Natural killer cell treated with Interleukin-12 subunit alpha and Interleukin-12 subunit beta and Interleukin-15 and Interleukin-18, amount 100 ng/mL, for 72 hours (primary cell): ENCODE data around the gene CENPH. TPM values are rescaled to one million over a fixed set of nuclear protein-coding genes. Genes with fewer than 3 reads are reported as not detected.
"Not testable (repeated sequence)": the region's sequence is repeated elsewhere in the genome, so short reads cannot be mapped to it uniquely, and the experiment has no call there.

ENCODE experiments used
- ATAC-seq, 2 donors: fragments of 150-1000 bp; cut with Tn5 transposase in 1 of 2; sonication (Bioruptor Pico), chemical (Tn5 transposase) in 1 of 2; 2 replicates each; pipeline ENCODE4 v1.10.0; 2021
- DNase-seq: peaks from one replicate; pipeline ENCODE4 v3.0.0; 2022; ENCODE audit warnings: low spot score
- H3K27ac Mint-ChIP-seq, 2 donors: 1 replicate in 1 of 2; 2 replicates in 1 of 2; pipeline ENCODE4 v1.8.0; 2022; ENCODE audit warnings: mixed read lengths in 2 of 2, mild to moderate bottlenecking in 1 of 2, moderate library complexity in 1 of 2
- H3K27me3 Mint-ChIP-seq, 2 donors: 1 replicate in 1 of 2; 2 replicates in 1 of 2; pipeline ENCODE4 v1.8.0; 2022; ENCODE audit warnings: mixed read lengths in 2 of 2
- H3K36me3 Mint-ChIP-seq: one replicate; pipeline ENCODE4 v1.8.0; 2022; ENCODE audit warnings: mixed read lengths
- H3K4me1 Mint-ChIP-seq, 2 donors: 1 replicate in 1 of 2; 2 replicates in 1 of 2; pipeline ENCODE4 v1.8.0; 2022; ENCODE audit warnings: low read depth in 2 of 2, mixed read lengths in 2 of 2, mild to moderate bottlenecking in 1 of 2
- H3K4me3 Mint-ChIP-seq: one replicate; pipeline ENCODE4 v1.8.0; 2022; ENCODE audit warnings: mixed read lengths
- H3K9me3 Mint-ChIP-seq: 2 replicates; pipeline ENCODE4 v1.8.0; 2022; ENCODE audit warnings: mixed read lengths
- total RNA-seq, 2 donors: library from RNA; stranded (reverse); gene quantifications; one replicate each; pipeline ENCODE4 v1.2.3, GENCODE V29; 2022

Gene CENPH
- total RNA-seq: 10 to 100 TPM; 17.1 to 34.9 TPM

DNA sequence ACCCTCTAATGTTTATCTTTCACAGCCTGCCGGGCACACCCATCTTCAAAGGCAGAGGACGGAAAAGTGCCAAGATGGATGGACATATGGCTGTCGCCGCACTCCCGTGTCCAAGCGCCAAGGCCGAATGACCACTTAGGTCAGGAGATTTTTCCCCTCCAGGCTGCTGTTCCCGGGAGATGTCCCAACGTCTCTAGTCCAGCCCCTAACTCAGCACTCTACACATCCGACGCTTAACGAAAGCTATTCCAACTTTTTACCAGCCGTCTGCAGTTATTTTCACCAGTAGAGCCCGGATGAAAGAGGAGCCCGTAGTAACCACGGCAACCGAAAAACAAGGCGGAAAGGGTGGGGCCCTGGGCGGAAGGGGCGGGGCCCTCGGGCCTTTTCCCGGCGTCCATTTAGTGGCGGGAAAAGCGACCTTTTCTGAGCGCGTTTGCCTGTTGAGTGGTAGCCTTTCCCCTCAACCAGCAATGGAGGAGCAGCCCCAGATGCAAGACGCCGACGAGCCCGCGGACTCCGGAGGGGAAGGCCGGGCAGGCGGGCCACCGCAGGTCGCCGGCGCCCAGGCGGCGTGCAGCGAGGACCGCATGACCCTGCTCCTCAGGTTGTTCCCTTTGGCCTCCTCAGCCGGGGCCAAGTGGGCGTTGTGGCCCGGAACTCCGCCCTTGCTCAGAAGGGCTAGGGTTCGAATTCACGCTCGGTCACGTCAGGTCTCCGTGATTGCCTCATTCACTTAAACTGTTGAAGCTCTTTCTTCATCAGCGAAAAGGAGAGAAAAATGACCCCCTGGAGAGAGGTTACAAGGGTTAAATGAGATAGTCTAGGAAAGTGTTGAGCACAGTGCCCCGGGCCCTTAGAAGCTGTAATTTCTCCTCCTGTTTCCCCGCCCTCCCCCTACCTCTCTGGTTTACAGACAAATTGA is at the start of gene CENPH:
CENPH (plus strand) TSS at position 422 of the 925 bp plus-strand sequence; CDS start at position 474, 52 bp downstream.
- no peaks in the 10 kb centered on the region for H3K27me3 Mint-ChIP-seq
- peak; percentile 92 for DNase-seq
- H3K27ac Mint-ChIP-seq: peak within 1 kb of the TSS; percentile 91 to 92
- peak within 1 kb of the TSS; percentile 91 for H3K4me3 Mint-ChIP-seq
- H3K4me1 Mint-ChIP-seq: peaks cover 9 to 12% of the 10 kb centered on the region in 2 donors
- peak; percentile 95 to 96 for ATAC-seq
- H3K36me3 Mint-ChIP-seq: no peaks in the 10 kb centered on the region
- no peaks in the 10 kb centered on the region for H3K9me3 Mint-ChIP-seq

- not testable (repeated sequence) for H3K4me1 Mint-ChIP-seq, H3K27me3 Mint-ChIP-seq, H3K27ac Mint-ChIP-seq, DNase-seq, H3K4me3 Mint-ChIP-seq, H3K9me3 Mint-ChIP-seq, H3K36me3 Mint-ChIP-seq, ATAC-seq
These were observed 49.1 kb upstream of the CENPH start for GRCh38 chr5:69140239-69140638.

- Mint-ChIP-seq H3K27ac (no peak overlapping the region), H3K36me3 (no peaks in the 10 kb centered on the region), H3K9me3 (no peaks in the 10 kb centered on the region), H3K4me3 (no peak overlapping the region), H3K4me1 (no peaks in the 10 kb centered on the region), H3K27me3 (no peaks in the 10 kb centered on the region)
- no peak for DNase-seq
- no peak for ATAC-seq
These were observed 48.6 kb upstream of the CENPH start for GRCh38 chr5:69140827-69141226.

DNA sequence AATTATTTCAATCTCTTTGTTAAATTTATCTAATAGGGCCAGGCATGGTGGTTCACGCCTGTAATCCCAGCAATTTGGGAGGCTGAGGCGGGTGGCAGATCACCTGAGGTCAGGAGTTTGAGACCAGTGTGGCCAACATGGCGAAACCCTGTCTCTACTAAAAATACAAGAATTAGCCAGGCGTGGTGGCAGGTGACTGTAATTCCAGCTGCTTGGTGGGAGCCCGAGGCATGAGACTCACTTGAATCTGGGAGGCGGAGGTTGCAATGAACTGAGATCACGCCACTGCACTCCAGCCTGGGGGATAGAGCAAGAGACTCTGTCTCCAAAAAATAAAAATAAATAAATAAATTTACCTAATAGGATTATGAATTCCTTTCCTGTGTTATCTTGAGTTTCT is 40.8 kb upstream of the CENPH start:
- not testable (repeated sequence) for H3K36me3 Mint-ChIP-seq, H3K27me3 Mint-ChIP-seq, H3K9me3 Mint-ChIP-seq, ATAC-seq, H3K4me3 Mint-ChIP-seq, H3K4me1 Mint-ChIP-seq, H3K27ac Mint-ChIP-seq, DNase-seq

GRCh38 chr5:69148981-69149675 is 40.3 kb upstream of the CENPH start:
- Mint-ChIP-seq H3K27ac (no peak overlapping the region), H3K36me3 (no peaks in the 10 kb centered on the region), H3K4me1 (no peaks in the 10 kb centered on the region), H3K9me3 (no peaks in the 10 kb centered on the region), H3K27me3 (no peaks in the 10 kb centered on the region), H3K4me3 (no peak overlapping the region)
- ATAC-seq: no peak
- no peak for DNase-seq

GRCh38 chr5:69149676-69150010 is 39.7 kb upstream of the CENPH start:
- DNase-seq (no peak), ATAC-seq (no peak)
- Mint-ChIP-seq H3K27me3 (no peaks in the 10 kb centered on the region), H3K4me1 (no peaks in the 10 kb centered on the region), H3K36me3 (no peaks in the 10 kb centered on the region), H3K9me3 (no peaks in the 10 kb centered on the region), H3K4me3 (no peak overlapping the region), H3K27ac (no peak overlapping the region)

DNA sequence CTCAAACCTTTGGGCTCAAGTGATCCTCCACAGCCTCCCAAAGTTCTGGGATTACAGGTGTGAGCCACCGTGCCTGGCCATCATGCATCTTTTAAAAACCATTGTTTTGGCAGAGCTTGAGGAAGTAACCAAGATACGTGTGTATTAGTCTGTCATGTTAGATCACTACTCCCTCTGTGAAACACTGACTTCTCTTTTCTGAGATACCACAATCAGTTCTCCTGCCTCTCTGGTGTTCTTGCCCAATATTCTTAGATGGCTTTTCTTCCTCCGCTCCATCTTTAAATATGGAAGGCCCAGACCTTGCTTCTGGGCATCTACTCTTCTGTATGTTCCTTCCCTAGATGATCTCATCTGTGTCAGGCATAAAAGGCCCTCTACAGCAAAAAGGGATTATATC is 36.7 kb upstream of the CENPH start:
- no peaks in the 10 kb centered on the region for H3K4me1 Mint-ChIP-seq
- H3K9me3 Mint-ChIP-seq: no peaks in the 10 kb centered on the region
- ATAC-seq (no peak), DNase-seq (no peak)
- H3K27ac Mint-ChIP-seq: no peak overlapping the region
- H3K4me3 Mint-ChIP-seq: no peak overlapping the region
- H3K27me3 Mint-ChIP-seq: no peaks in the 10 kb centered on the region
- H3K36me3 Mint-ChIP-seq: no peaks in the 10 kb centered on the region

GRCh38 chr5:69156456-69156855 is 32.9 kb upstream of the CENPH start:
- Mint-ChIP-seq H3K36me3 (no peaks in the 10 kb centered on the region), H3K4me3 (no peak overlapping the region), H3K9me3 (no peaks in the 10 kb centered on the region), H3K4me1 (no peaks in the 10 kb centered on the region), H3K27me3 (no peaks in the 10 kb centered on the region), H3K27ac (no peak overlapping the region)
- DNase-seq: no peak
- no peak for ATAC-seq

DNA sequence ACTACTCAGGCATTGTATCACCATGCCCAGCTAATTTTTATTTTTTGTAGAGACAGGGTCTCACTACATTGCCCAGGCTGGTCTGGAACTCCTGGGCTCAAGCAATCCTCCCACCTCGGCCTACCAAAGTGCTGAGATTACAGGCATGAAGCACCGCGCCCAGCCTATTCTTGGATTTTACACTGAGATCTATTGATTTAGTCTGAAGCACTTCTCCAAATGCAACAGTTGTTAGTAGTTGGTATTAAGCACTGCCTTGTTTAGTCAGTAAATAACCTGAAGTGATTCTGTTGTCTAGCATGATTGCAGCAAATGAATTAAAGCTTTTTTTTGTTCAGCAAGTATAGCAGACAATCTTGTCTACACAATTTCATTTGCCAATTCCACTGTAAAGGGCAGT is 31.3 kb upstream of the CENPH start:
- no peaks in the 10 kb centered on the region for H3K27me3 Mint-ChIP-seq
- no peak overlapping the region for H3K27ac Mint-ChIP-seq
- no peaks in the 10 kb centered on the region for H3K9me3 Mint-ChIP-seq
- no peak for ATAC-seq
- no peaks in the 10 kb centered on the region for H3K36me3 Mint-ChIP-seq
- H3K4me3 Mint-ChIP-seq: no peak overlapping the region
- H3K4me1 Mint-ChIP-seq: no peaks in the 10 kb centered on the region
- no peak for DNase-seq

GRCh38 chr5:69160651-69161050 is 28.7 kb upstream of the CENPH start:
- Mint-ChIP-seq H3K4me3 (no peak overlapping the region), H3K27ac (no peak overlapping the region), H3K27me3 (no peaks in the 10 kb centered on the region), H3K4me1 (peaks cover 0 to 2% of the 10 kb centered on the region in 2 donors), H3K9me3 (no peaks in the 10 kb centered on the region), H3K36me3 (no peaks in the 10 kb centered on the region)
- ATAC-seq (no peak), DNase-seq (no peak)

DNA sequence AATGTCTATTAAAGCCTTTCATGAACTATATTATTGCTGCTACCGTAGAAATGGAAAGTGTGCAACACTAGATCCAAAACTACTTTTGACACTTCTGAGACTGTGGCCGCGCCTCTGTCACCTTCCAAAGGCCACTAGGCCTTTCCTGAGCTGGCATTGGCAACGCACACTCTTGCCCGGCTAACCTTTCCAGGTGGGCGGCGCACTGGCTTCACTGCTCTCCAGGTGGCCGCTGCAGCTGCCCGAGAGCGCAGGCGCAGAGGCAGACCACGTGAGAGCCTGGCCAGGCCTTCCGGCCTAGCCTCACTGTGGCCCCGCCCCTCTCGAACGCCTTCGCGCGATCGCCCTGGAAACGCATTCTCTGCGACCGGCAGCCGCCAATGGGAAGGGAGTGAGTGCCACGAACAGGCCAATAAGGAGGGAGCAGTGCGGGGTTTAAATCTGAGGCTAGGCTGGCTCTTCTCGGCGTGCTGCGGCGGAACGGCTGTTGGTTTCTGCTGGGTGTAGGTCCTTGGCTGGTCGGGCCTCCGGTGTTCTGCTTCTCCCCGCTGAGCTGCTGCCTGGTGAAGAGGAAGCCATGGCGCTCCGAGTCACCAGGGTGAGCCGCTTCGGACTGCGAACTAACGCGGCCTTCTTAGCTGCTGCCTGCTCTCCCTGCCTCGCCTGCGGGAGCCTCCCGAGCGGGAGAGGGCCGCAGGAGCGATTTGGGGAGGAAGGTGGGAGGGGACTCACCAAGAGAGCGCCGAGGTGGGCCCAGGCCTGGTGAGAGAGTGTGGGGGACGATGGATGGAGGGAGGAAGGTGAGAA is 22.5 kb upstream of the CENPH start, which contains the start of gene CCNB1:
CCNB1 (plus strand) TSS at position 465 of the 807 bp plus-strand sequence; CDS start at position 578, 113 bp downstream.
- DNase-seq (peak; percentile 99), ATAC-seq (peak; percentile 100)
- Mint-ChIP-seq H3K27ac (peak within 1 kb of the TSS; percentile 90 to 92), H3K36me3 (no peaks in the 10 kb centered on the region), H3K27me3 (no peaks in the 10 kb centered on the region), H3K4me3 (peak within 1 kb of the TSS; percentile 96), H3K9me3 (no peaks in the 10 kb centered on the region), H3K4me1 (peaks cover 19 to 25% of the 10 kb centered on the region in 2 donors)

- Mint-ChIP-seq H3K27ac (peak overlapping the region; percentile 90 to 92), H3K4me3 (peak overlapping the region; percentile 96), H3K4me1 (peaks cover 19 to 25% of the 10 kb centered on the region in 2 donors), H3K27me3 (no peaks in the 10 kb centered on the region), H3K9me3 (no peaks in the 10 kb centered on the region), H3K36me3 (peaks cover 1% of the 10 kb centered on the region)
- DNase-seq (no peak), ATAC-seq (no peak)
These were observed 21.9 kb upstream of the CENPH start for GRCh38 chr5:69167493-69167855.

DNA sequence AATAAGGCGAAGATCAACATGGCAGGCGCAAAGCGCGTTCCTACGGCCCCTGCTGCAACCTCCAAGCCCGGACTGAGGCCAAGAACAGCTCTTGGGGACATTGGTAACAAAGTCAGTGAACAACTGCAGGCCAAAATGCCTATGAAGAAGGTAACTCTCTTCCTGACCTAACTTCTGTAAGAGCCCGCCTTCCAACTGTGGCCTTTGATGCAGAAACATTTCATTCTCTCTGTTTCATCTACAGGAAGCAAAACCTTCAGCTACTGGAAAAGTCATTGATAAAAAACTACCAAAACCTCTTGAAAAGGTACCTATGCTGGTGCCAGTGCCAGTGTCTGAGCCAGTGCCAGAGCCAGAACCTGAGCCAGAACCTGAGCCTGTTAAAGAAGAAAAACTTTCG is 21.5 kb upstream of the CENPH start:
- H3K4me3 Mint-ChIP-seq: peak overlapping the region; percentile 96
- ATAC-seq: no peak
- DNase-seq: no peak
- H3K9me3 Mint-ChIP-seq: no peaks in the 10 kb centered on the region
- no peaks in the 10 kb centered on the region for H3K27me3 Mint-ChIP-seq
- H3K36me3 Mint-ChIP-seq: peaks cover 5% of the 10 kb centered on the region
- H3K4me1 Mint-ChIP-seq: peaks cover 19 to 25% of the 10 kb centered on the region in 2 donors
- peak overlapping the region; percentile 90 to 92 for H3K27ac Mint-ChIP-seq
